ENCODE data around the gene AMOTL2. TPM values are rescaled to one million over a fixed set of nuclear protein-coding genes. Genes with fewer than 3 reads are reported as not detected.

The AMOTL2 gene
- total and polyA plus RNA-seq, 2 experiments from 2014 or later: 156 to 347 TPM

DNA sequence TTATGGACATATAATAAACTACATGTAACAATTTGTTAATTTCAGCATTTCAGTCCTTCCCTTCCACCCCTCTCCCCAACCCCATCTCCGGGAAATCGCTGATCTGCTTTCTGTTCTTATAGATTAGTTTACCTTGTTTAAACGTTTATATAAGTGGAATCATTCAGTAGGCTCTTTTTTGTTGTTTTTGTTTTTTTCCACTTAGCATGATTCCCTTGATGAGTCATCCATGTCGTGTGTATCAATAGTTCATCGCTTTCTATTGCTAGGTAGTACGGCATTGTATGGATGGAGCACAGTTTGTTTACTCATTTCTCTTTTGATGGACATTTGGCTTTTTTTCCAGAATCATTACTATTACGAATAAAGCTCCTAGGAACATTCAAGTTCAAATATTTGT lies 23.5 kb upstream of the AMOTL2 start:
- H4K20me1 ChIP-seq (ENCODE audit: insufficient read depth): no peaks in the 10 kb centered on the region
- in situ Hi-C loops (cut with MboI): no loop called here

DNA sequence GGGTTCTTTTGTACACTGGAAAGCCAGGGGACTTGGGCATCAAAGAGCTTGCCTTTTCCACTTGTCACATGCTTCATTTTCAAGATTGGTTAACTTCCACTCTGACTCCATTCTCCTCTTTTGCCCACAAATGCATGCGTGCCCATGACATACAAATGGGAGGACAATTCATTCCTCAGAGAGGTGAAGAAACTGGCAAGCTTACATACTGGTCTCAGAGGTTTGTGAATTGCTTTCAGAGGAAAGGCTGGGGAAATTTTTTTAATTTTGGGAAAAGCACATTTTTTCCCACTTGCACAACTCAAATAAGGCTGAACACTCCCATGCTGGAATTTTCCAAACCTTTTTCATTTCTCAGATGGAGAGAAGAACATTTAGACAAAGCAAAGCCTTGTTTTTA lies 20.9 kb upstream of the AMOTL2 start:
- no peaks in the 10 kb centered on the region for H3K9me2 ChIP-seq (ENCODE audit: insufficient read depth)
- no peaks in the 10 kb centered on the region for H3K9me3 ChIP-seq (ENCODE audit: low read depth)
- no peak overlapping the region for H3K4me3 ChIP-seq
- no peak overlapping the region for H2AFZ ChIP-seq
- no peaks in the 10 kb centered on the region for H3K36me3 ChIP-seq (ENCODE audit: low read depth)
- no peak overlapping the region for H3K9ac ChIP-seq
- no peak overlapping the region for H3K4me2 ChIP-seq (ENCODE audit: unreplicated experiment)
- TF ChIP-seq EZH2phosphoT487 (IDR thresholded peaks at IDR 0.05; ENCODE audit: insufficient read depth, low read depth): no peak
- TF ChIP-seq EZH2 (IDR thresholded peaks at IDR 0.05; ENCODE audit: insufficient read depth, poor library complexity, severe bottlenecking): no peak
- no peak overlapping the region for H3K27ac ChIP-seq
- in situ Hi-C loops (cut with MboI): no loop called here
- no peaks in the 10 kb centered on the region for H3K79me2 ChIP-seq (ENCODE audit: insufficient read depth)
- no peak for DNase-seq
- H3F3A ChIP-seq (ENCODE audit: insufficient read depth): no peaks in the 10 kb centered on the region
- no peaks in the 10 kb centered on the region for H4K20me1 ChIP-seq (ENCODE audit: insufficient read depth)
- 21 to 31% methylated on average over 1 of the region's 1 CpG for WGBS, 2 experiments (ENCODE audit: low coverage in 1 of 2, low lambda C conversion rate in 2 of 2, missing lambda C conversion rate in 2 of 2)
- no peaks in the 10 kb centered on the region for H3K27me3 ChIP-seq (replicated peaks; ENCODE audit: insufficient read depth)
- H3K4me1 ChIP-seq (ENCODE audit: insufficient read depth): no peaks in the 10 kb centered on the region

More for the DNA sequence above, 23.5 kb upstream of the AMOTL2 start:
- H3K4me1 ChIP-seq (ENCODE audit: insufficient read depth): no peaks in the 10 kb centered on the region
- H3K9me2 ChIP-seq (ENCODE audit: insufficient read depth): no peaks in the 10 kb centered on the region
- no peak for DNase-seq
- no peak overlapping the region for H3K27ac ChIP-seq
- no peaks in the 10 kb centered on the region for H3K9me3 ChIP-seq (ENCODE audit: low read depth)
- no peak overlapping the region for H3K4me2 ChIP-seq (ENCODE audit: unreplicated experiment)
- H3K9ac ChIP-seq: no peak overlapping the region
- H3K36me3 ChIP-seq (ENCODE audit: low read depth): no peaks in the 10 kb centered on the region
- no peak for TF ChIP-seq EZH2 (IDR thresholded peaks at IDR 0.05; ENCODE audit: insufficient read depth, poor library complexity, severe bottlenecking)
- no peak overlapping the region for H2AFZ ChIP-seq
- 95% methylated on average over 7 of the region's 7 CpGs for WGBS, 2 experiments (ENCODE audit: low coverage in 1 of 2, low lambda C conversion rate in 2 of 2, missing lambda C conversion rate in 2 of 2)
- H3K4me3 ChIP-seq: no peak overlapping the region
- no peaks in the 10 kb centered on the region for H3F3A ChIP-seq (ENCODE audit: insufficient read depth)
- H3K79me2 ChIP-seq (ENCODE audit: insufficient read depth): no peaks in the 10 kb centered on the region
- H3K27me3 ChIP-seq (replicated peaks; ENCODE audit: insufficient read depth): no peaks in the 10 kb centered on the region

DNA sequence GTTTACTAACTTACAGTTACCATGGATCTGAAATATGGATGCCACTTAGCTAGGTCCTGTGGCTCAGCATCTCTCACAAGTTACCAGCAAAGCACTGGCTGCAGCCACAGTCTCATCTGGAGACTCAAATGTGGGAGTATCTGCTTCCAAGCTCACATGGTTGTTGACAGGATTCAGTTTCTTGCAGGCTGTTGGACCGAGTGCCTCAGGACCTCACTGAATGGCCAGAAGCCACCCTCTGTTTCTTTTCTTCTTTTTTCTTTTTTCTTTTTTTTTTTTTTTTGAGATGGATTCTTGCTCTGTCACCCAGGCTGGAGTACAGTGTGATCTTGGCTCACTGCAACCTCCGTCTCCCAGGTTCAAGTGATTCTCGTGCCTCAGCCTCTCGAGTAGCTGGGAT lies 20.1 kb upstream of the AMOTL2 start:
- Histone ChIP-seq H3K27me3 (replicated peaks; ENCODE audit: insufficient read depth) (no peaks in the 10 kb centered on the region), H3K27ac (no peak overlapping the region), H3F3A (ENCODE audit: insufficient read depth) (no peaks in the 10 kb centered on the region), H3K4me1 (ENCODE audit: insufficient read depth) (no peaks in the 10 kb centered on the region), H3K9me3 (ENCODE audit: low read depth) (no peaks in the 10 kb centered on the region), H4K20me1 (ENCODE audit: insufficient read depth) (no peaks in the 10 kb centered on the region), H3K4me3 (no peak overlapping the region), H3K4me2 (ENCODE audit: unreplicated experiment) (no peak overlapping the region), H2AFZ (no peak overlapping the region), H3K79me2 (ENCODE audit: insufficient read depth) (no peaks in the 10 kb centered on the region), H3K9me2 (ENCODE audit: insufficient read depth) (no peaks in the 10 kb centered on the region), H3K9ac (no peak overlapping the region), H3K36me3 (ENCODE audit: low read depth) (no peaks in the 10 kb centered on the region)
- 20 to 26% methylated on average over 4 of the region's 4 CpGs for WGBS, 2 experiments (ENCODE audit: low coverage in 1 of 2, low lambda C conversion rate in 2 of 2, missing lambda C conversion rate in 2 of 2)
- TF ChIP-seq EZH2 (IDR thresholded peaks at IDR 0.05; ENCODE audit: insufficient read depth, poor library complexity, severe bottlenecking) (no peak), EZH2phosphoT487 (IDR thresholded peaks at IDR 0.05; ENCODE audit: insufficient read depth, low read depth) (no peak)
- in situ Hi-C loops (cut with MboI): no loop called here
- no peak for DNase-seq

DNA sequence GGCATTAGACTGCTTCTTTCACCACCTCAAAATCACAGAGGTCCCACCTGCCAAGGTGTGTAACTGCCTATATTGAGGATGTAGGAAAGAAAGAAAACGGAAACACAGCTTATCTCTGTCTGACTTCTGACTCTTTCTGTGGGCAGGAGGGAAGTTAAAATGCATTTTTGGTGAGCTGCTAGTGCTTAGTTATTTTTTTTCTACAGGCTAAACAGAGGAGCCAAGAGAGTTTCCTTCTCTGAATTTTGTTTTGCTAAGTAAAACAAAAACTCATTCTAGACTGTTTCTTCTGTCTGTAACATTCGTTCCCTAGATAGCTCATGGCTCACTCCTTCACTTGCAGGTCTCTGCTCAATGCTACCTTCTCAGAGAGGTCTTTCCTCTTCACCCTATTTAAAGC lies 18.8 kb upstream of the AMOTL2 start:
- no peak overlapping the region for H2AFZ ChIP-seq
- H4K20me1 ChIP-seq (ENCODE audit: insufficient read depth): no peaks in the 10 kb centered on the region
- 64 to 73% methylated on average over 2 of the region's 2 CpGs for WGBS, 2 experiments (ENCODE audit: low coverage in 1 of 2, low lambda C conversion rate in 2 of 2, missing lambda C conversion rate in 2 of 2)
- no peaks in the 10 kb centered on the region for H3K4me1 ChIP-seq (ENCODE audit: insufficient read depth)
- H3K4me3 ChIP-seq: no peak overlapping the region
- no peak overlapping the region for H3K9ac ChIP-seq
- no peak for TF ChIP-seq EZH2 (IDR thresholded peaks at IDR 0.05; ENCODE audit: insufficient read depth, poor library complexity, severe bottlenecking)
- no peak for TF ChIP-seq EZH2phosphoT487 (IDR thresholded peaks at IDR 0.05; ENCODE audit: insufficient read depth, low read depth)
- H3K4me2 ChIP-seq (ENCODE audit: unreplicated experiment): no peak overlapping the region
- H3K79me2 ChIP-seq (ENCODE audit: insufficient read depth): no peaks in the 10 kb centered on the region
- H3F3A ChIP-seq (ENCODE audit: insufficient read depth): no peaks in the 10 kb centered on the region
- H3K27me3 ChIP-seq (replicated peaks; ENCODE audit: insufficient read depth): no peaks in the 10 kb centered on the region
- in situ Hi-C loops (cut with MboI): no loop called here
- H3K27ac ChIP-seq: no peak overlapping the region
- H3K9me3 ChIP-seq (ENCODE audit: low read depth): no peaks in the 10 kb centered on the region
- H3K9me2 ChIP-seq (ENCODE audit: insufficient read depth): no peaks in the 10 kb centered on the region
- no peak for DNase-seq
- no peaks in the 10 kb centered on the region for H3K36me3 ChIP-seq (ENCODE audit: low read depth)

- H3K27me3 ChIP-seq (replicated peaks; ENCODE audit: insufficient read depth): no peaks in the 10 kb centered on the region
- TF ChIP-seq EZH2 (IDR thresholded peaks at IDR 0.05; ENCODE audit: insufficient read depth, poor library complexity, severe bottlenecking) (no peak), EZH2phosphoT487 (IDR thresholded peaks at IDR 0.05; ENCODE audit: insufficient read depth, low read depth) (no peak)
- H3K4me3 ChIP-seq: no peak overlapping the region
- H3F3A ChIP-seq (ENCODE audit: insufficient read depth): no peaks in the 10 kb centered on the region
- in situ Hi-C loops (cut with MboI): no loop called here
- H3K9ac ChIP-seq: no peak overlapping the region
- DNase-seq: no peak
- no peaks in the 10 kb centered on the region for H3K79me2 ChIP-seq (ENCODE audit: insufficient read depth)
- H3K4me2 ChIP-seq (ENCODE audit: unreplicated experiment): no peak overlapping the region
- H4K20me1 ChIP-seq (ENCODE audit: insufficient read depth): no peaks in the 10 kb centered on the region
- no peak overlapping the region for H3K27ac ChIP-seq
- WGBS, 2 experiments (ENCODE audit: low coverage in 1 of 2, low lambda C conversion rate in 2 of 2, missing lambda C conversion rate in 2 of 2): 33 to 43% methylated on average over 1 of the region's 1 CpG
- no peaks in the 10 kb centered on the region for H3K36me3 ChIP-seq (ENCODE audit: low read depth)
- H2AFZ ChIP-seq: no peak overlapping the region
- H3K9me3 ChIP-seq (ENCODE audit: low read depth): no peaks in the 10 kb centered on the region
- H3K4me1 ChIP-seq (ENCODE audit: insufficient read depth): no peaks in the 10 kb centered on the region
- H3K9me2 ChIP-seq (ENCODE audit: insufficient read depth): no peaks in the 10 kb centered on the region
Observed at GRCh38 chr3:134392336-134392983, 18.2 kb upstream of the AMOTL2 start.
